GM12864 (cell line): ENCODE results near the gene IBA57.

Experiments used
- DNase-seq: peaks from one replicate; pipeline ENCODE4 v3.0.0-alpha.2; 2011; ENCODE audit warnings: low read depth
- H3K4me3 ChIP-seq: 2 replicates; pipeline ENCODE4 v1.5.1; 2011; ENCODE audit warnings: mild to moderate bottlenecking, low read depth, low read length, control low read depth
- CTCF ChIP-seq: IDR thresholded peaks from 2 replicates; pipeline ENCODE4 v1.5.1; 2011; ENCODE audit warnings: low read depth, mild to moderate bottlenecking, moderate library complexity, low read length, control low read depth, inconsistent platforms; ENCODE audit errors: missing control alignments

IBA57 gene

GRCh38 chr1:228140724-228141225, 24.8 kb upstream of the IBA57 start:
- no peak for DNase-seq
- TF ChIP-seq CTCF, result no peak
- peak overlapping the region; percentile 90 for H3K4me3 ChIP-seq

GRCh38 chr1:228141226-228142044, 24.2 kb upstream of the IBA57 start:
- no peak for DNase-seq
- no peak for TF ChIP-seq CTCF
- H3K4me3 ChIP-seq, result peak overlapping the region; percentile 90

- peak overlapping the region; percentile 90 for H3K4me3 ChIP-seq
- DNase-seq, result no peak
- no peak for TF ChIP-seq CTCF
Observed at GRCh38 chr1:228142155-228142691, 23.4 kb upstream of the IBA57 start.

GRCh38 chr1:228142701-228143136, 22.9 kb upstream of the IBA57 start:
- no peak overlapping the region for H3K4me3 ChIP-seq
- no peak for DNase-seq
- no peak for TF ChIP-seq CTCF

- no peak overlapping the region for H3K4me3 ChIP-seq
- TF ChIP-seq CTCF, result no peak
- no peak for DNase-seq
Observed at GRCh38 chr1:228143480-228144192, 22.0 kb upstream of the IBA57 start.

- DNase-seq, result no peak
- H3K4me3 ChIP-seq, result no peak overlapping the region
- TF ChIP-seq CTCF, result no peak
Observed at GRCh38 chr1:228144193-228144992, 21.2 kb upstream of the IBA57 start.
